Fibroblast of lung (primary cell): ENCODE results near the gene LCNL1. TPM values are rescaled to one million over a fixed set of nuclear protein-coding genes. Genes with fewer than 3 reads are reported as not detected.

Source experiments
- DNase-seq, 2 donors: peaks; one replicate each; pipeline versions ENCODE4 v3.0.0 to v3.0.0-alpha.2; 2010; ENCODE audit warnings: low read depth in 2 of 2
- H2AFZ ChIP-seq: 2 replicates; pipeline ENCODE4 v1.5.1; 2012; ENCODE audit warnings: low read length, control low read depth, inconsistent platforms
- H3K27ac ChIP-seq: 2 replicates; pipeline ENCODE4 v1.5.1; 2011; ENCODE audit warnings: low read length, control low read depth; ENCODE audit not compliant: insufficient read depth
- H3K27me3 ChIP-seq: 2 replicates; pipeline ENCODE4 v1.5.1; 2011; ENCODE audit warnings: mild to moderate bottlenecking, low read length; ENCODE audit not compliant: control insufficient read depth, insufficient read depth
- H3K36me3 ChIP-seq: 2 replicates; pipeline ENCODE4 v1.5.1; 2011; ENCODE audit warnings: low read length; ENCODE audit not compliant: control insufficient read depth, insufficient read depth
- H3K4me1 ChIP-seq: 2 replicates; pipeline ENCODE4 v1.5.1; 2011; ENCODE audit warnings: low read length; ENCODE audit not compliant: control insufficient read depth, insufficient read depth; ENCODE audit errors: extremely low read depth
- H3K4me2 ChIP-seq: 2 replicates; pipeline ENCODE4 v1.5.1; 2011; ENCODE audit warnings: low read length, control low read depth; ENCODE audit not compliant: insufficient read depth; ENCODE audit errors: extremely low read depth
- H3K4me3 ChIP-seq, 4 experiments: fragments of 200-600 bp in 1 of 4; sonication (generic) in 1 of 4; replicated peaks in 1 of 4; 2 replicates each; pipeline ENCODE4 v1.5.1; 2011 to 2016; ENCODE audit warnings: low read length in 4 of 4, low read depth in 3 of 4, mild to moderate bottlenecking in 3 of 4, control low read depth in 2 of 4, inconsistent platforms in 1 of 4, mixed read lengths in 1 of 4; ENCODE audit not compliant: insufficient read depth in 1 of 4; ENCODE audit errors: control extremely low read depth in 1 of 4
- H3K79me2 ChIP-seq: 2 replicates; pipeline ENCODE4 v1.5.1; 2012; ENCODE audit warnings: mild to moderate bottlenecking, low read length, inconsistent platforms; ENCODE audit not compliant: control insufficient read depth, insufficient read depth
- H3K9ac ChIP-seq: 2 replicates; pipeline ENCODE4 v1.5.1; 2011; ENCODE audit warnings: mild to moderate bottlenecking, low read length, control low read depth; ENCODE audit not compliant: insufficient read depth
- H3K9me3 ChIP-seq: 2 replicates; pipeline ENCODE4 v1.5.1; 2012; ENCODE audit warnings: low read depth, low read length; ENCODE audit not compliant: control insufficient read depth, insufficient read depth
- H4K20me1 ChIP-seq: 2 replicates; pipeline ENCODE4 v1.5.1; 2011; ENCODE audit warnings: low read length; ENCODE audit not compliant: control insufficient read depth, insufficient read depth; ENCODE audit errors: extremely low read depth
- EZH2 ChIP-seq: IDR thresholded peaks from 2 replicates; pipeline ENCODE4 v1.5.1; 2012; ENCODE audit warnings: low read length, control low read depth, mild to moderate bottlenecking; ENCODE audit errors: missing control alignments
- polyA plus RNA-seq, 2 donors: library from polyadenylated mRNA; depleted of rRNA in 1 of 2; stranded (reverse) in 1 of 2; unstranded in 1 of 2; fragments of >200 nt; gene quantifications; 2 replicates each; pipeline ENCODE4 v1.2.1, GENCODE V29; 2011 to 2012; ENCODE audit warnings: missing spikeins in 1 of 2
- total RNA-seq: library from RNA; depleted of rRNA; stranded (reverse); fragments of >200 nt; gene quantifications from 2 replicates; pipeline ENCODE4 v1.2.1, GENCODE V29; 2014
- TF ChIP-seq, protein P1 (sequence below), 2 donors: IDR thresholded peaks in 1 of 2; conservative IDR thresholded peaks in 1 of 2; 1 replicate in 1 of 2; 2 replicates in 1 of 2; pipeline ENCODE4 v1.5.1; 2011 to 2012; ENCODE audit warnings: low read length in 2 of 2, control low read depth in 1 of 2, inconsistent platforms in 1 of 2, low read depth in 1 of 2, mild to moderate bottlenecking in 1 of 2

LCNL1 gene
- total and polyA plus RNA-seq, 2 donors (not counting 1 experiment from before 2014, with no cell fraction given) = 1.4 to 6.3 TPM

DNA sequence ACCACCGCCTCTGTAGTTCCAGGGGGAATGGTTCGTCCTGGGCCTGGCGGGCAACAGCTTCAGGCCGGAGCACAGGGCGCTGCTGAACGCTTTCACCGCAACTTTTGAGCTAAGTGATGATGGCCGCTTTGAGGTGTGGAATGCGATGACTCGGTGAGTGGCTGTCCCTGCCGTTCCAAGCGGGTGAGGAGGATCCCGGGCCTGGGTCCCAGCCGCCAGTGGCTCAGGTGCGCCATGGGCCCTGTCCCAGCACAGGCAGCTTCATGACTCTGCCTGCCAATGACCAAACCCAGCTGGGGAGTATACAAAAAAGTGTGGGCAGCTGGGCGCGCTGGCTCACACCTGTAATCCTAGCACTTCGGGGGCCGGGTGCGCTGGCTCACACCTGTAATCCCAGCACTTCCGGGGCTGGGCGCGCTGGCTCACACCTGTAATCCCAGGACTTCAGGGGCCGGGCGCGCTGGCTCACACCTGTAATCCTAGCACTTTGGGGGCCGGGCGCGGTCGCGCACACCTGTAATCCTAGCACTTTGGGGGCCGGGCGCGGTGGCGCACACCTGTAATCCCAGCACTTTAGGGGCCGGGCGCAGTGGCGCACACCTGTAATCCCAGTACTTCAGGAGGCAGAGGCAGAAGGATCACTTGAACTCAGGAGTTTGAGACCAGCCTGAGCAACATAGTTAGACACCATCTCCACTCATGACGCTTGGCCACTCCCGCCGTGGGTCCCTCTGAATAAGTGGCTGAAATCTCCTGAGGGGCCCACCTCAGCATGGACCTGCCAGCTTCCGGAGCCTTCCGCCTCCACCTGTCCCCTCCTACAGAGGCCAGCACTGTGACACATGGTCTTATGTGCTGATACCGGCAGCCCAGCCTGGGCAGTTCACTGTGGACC, 29.7 kb upstream of the LCNL1 start:
- no peaks in the 10 kb centered on the region for H3K9me3 ChIP-seq
- H2AFZ ChIP-seq = no peak overlapping the region
- no peak for DNase-seq
- H3K27me3 ChIP-seq = no peaks in the 10 kb centered on the region
- TF ChIP-seq, protein P1, sequence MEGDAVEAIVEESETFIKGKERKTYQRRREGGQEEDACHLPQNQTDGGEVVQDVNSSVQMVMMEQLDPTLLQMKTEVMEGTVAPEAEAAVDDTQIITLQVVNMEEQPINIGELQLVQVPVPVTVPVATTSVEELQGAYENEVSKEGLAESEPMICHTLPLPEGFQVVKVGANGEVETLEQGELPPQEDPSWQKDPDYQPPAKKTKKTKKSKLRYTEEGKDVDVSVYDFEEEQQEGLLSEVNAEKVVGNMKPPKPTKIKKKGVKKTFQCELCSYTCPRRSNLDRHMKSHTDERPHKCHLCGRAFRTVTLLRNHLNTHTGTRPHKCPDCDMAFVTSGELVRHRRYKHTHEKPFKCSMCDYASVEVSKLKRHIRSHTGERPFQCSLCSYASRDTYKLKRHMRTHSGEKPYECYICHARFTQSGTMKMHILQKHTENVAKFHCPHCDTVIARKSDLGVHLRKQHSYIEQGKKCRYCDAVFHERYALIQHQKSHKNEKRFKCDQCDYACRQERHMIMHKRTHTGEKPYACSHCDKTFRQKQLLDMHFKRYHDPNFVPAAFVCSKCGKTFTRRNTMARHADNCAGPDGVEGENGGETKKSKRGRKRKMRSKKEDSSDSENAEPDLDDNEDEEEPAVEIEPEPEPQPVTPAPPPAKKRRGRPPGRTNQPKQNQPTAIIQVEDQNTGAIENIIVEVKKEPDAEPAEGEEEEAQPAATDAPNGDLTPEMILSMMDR (conservative IDR thresholded peaks at IDR 0.05 in 1 of 2, IDR thresholded peaks at IDR 0.05 in 1 of 2; ENCODE audit: low read depth in 1 of 2, low read length in 2 of 2) = no peak
- no peak for TF ChIP-seq EZH2
- no peaks in the 10 kb centered on the region for H4K20me1 ChIP-seq
- H3K79me2 ChIP-seq = no peaks in the 10 kb centered on the region
- no peaks in the 10 kb centered on the region for H3K36me3 ChIP-seq
- no peak overlapping the region for H3K4me3 ChIP-seq
- H3K4me2 ChIP-seq = no peak overlapping the region
- no peak overlapping the region for H3K27ac ChIP-seq
- no peak overlapping the region for H3K9ac ChIP-seq
- H3K4me1 ChIP-seq = no peaks in the 10 kb centered on the region

DNA sequence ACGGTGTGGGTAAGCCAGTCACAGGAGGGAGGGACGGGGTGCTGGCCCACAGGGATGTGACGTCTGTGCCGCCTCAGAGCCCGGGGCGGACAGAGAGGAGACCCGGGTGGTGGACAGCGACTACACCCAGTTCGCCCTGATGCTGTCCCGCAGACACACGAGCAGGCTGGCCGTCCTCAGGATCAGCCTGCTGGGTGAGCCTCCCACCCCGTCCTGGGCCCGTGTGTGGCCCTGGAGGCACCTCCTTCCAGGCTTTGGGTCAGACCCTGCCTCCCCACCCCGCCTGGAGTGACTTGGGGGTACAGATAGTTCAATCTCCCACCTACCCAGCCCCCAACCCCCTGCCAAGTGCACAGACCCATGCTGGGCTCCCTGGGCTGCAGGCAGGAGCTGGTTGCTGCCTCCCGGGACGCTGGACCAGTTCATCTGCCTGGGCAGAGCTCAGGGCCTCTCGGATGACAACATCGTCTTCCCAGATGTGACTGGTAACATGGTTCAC, 29.0 kb upstream of the LCNL1 start:
- H3K4me3 ChIP-seq = no peak overlapping the region
- H2AFZ ChIP-seq = no peak overlapping the region

More for the DNA sequence above, 29.0 kb upstream of the LCNL1 start:
- no peak overlapping the region for H3K9ac ChIP-seq
- H3K4me1 ChIP-seq = no peaks in the 10 kb centered on the region
- no peak overlapping the region for H3K27ac ChIP-seq
- H3K36me3 ChIP-seq = no peaks in the 10 kb centered on the region
- H4K20me1 ChIP-seq = no peaks in the 10 kb centered on the region
- H3K9me3 ChIP-seq = no peaks in the 10 kb centered on the region
- H3K79me2 ChIP-seq = no peaks in the 10 kb centered on the region
- H3K4me2 ChIP-seq = no peak overlapping the region
- H3K27me3 ChIP-seq = no peaks in the 10 kb centered on the region
- TF ChIP-seq, protein P1 (conservative IDR thresholded peaks at IDR 0.05 in 1 of 2, IDR thresholded peaks at IDR 0.05 in 1 of 2; ENCODE audit: low read depth in 1 of 2, low read length in 2 of 2) = no peak
- no peak for TF ChIP-seq EZH2
- DNase-seq = no peak
